ENCODE measurements around the gene MYO9B. TPM values are rescaled to one million over a fixed set of nuclear protein-coding genes. Genes with fewer than 3 reads are reported as not detected.

The MYO9B gene
- total RNA-seq, 1 experiment from 2014 or later, result 79.4 TPM

DNA sequence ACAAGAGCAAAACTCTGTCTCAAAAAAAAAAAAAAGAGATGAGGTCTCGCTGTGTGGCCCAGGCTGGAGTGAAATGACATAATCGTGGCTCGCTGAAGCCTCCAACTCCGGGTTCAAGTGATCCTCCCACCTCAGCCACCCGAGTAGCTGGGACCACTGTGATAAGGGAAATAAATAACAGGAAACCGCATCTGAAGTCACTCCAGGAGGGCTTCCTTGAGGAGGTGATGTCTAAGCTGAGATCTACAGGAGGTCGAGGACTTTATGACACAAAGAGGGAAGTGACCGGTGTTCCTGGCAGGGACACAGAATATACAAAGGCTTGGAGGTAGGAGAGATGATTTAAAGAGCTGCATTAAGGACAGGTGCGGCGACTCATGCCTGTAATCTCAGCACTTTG, 179.1 kb downstream of the MYO9B start:
- Histone ChIP-seq H3K27me3 (ENCODE audit: control insufficient read depth, insufficient read depth, low read length) (no peaks in the 10 kb centered on the region), H3K4me3 (ENCODE audit: low read depth in 2 of 2, low read length in 2 of 2) (no peak overlapping the region), H3K9me3 (ENCODE audit: control insufficient read depth, insufficient read depth, low read depth, low read length) (no peaks in the 10 kb centered on the region), H3K4me1 (ENCODE audit: control insufficient read depth, insufficient read depth, low read length) (peaks cover 1% of the 10 kb centered on the region; the same call in 1 of the 2 replicates), H3K36me3 (ENCODE audit: control insufficient read depth, insufficient read depth, low read length) (no peaks in the 10 kb centered on the region), H3K27ac (ENCODE audit: low read length) (no peak overlapping the region)
- in situ Hi-C loops (cut with HindIII; ENCODE audit: low pct_unique_long_range_greater_than_20kb, low sequenced_read_pairs) (no loop called here), intact Hi-C loops (cut with micrococcal nuclease; ENCODE audit: unreplicated experiment) (no loop called here)
- ATAC-seq (no peak), DNase-seq (ENCODE audit: low read depth, low spot score) (no peak)
- POLR2A ChIA-PET, result no interaction called here
- CTCF ChIA-PET, result no interaction called here
- BruUV-seq (replicated peaks), result no TSS peak
- TF ChIP-seq SIN3A (IDR thresholded peaks at IDR 0.05; ENCODE audit: borderline replicate concordance, insufficient read depth, low read depth, low read length) (no peak), TCF7L2 (IDR thresholded peaks at IDR 0.05; ENCODE audit: low read depth, low read length) (no peak), POLR2AphosphoS5 (IDR thresholded peaks at IDR 0.05; ENCODE audit: low read depth, low read length) (no peak)
- TF ChIP-seq, protein P1, sequence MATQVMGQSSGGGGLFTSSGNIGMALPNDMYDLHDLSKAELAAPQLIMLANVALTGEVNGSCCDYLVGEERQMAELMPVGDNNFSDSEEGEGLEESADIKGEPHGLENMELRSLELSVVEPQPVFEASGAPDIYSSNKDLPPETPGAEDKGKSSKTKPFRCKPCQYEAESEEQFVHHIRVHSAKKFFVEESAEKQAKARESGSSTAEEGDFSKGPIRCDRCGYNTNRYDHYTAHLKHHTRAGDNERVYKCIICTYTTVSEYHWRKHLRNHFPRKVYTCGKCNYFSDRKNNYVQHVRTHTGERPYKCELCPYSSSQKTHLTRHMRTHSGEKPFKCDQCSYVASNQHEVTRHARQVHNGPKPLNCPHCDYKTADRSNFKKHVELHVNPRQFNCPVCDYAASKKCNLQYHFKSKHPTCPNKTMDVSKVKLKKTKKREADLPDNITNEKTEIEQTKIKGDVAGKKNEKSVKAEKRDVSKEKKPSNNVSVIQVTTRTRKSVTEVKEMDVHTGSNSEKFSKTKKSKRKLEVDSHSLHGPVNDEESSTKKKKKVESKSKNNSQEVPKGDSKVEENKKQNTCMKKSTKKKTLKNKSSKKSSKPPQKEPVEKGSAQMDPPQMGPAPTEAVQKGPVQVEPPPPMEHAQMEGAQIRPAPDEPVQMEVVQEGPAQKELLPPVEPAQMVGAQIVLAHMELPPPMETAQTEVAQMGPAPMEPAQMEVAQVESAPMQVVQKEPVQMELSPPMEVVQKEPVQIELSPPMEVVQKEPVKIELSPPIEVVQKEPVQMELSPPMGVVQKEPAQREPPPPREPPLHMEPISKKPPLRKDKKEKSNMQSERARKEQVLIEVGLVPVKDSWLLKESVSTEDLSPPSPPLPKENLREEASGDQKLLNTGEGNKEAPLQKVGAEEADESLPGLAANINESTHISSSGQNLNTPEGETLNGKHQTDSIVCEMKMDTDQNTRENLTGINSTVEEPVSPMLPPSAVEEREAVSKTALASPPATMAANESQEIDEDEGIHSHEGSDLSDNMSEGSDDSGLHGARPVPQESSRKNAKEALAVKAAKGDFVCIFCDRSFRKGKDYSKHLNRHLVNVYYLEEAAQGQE (IDR thresholded peaks at IDR 0.05; ENCODE audit: insufficient read depth in 1 of 2, low read depth in 2 of 2, low read length in 1 of 2), result no peak
- TF ChIP-seq, protein P2, sequence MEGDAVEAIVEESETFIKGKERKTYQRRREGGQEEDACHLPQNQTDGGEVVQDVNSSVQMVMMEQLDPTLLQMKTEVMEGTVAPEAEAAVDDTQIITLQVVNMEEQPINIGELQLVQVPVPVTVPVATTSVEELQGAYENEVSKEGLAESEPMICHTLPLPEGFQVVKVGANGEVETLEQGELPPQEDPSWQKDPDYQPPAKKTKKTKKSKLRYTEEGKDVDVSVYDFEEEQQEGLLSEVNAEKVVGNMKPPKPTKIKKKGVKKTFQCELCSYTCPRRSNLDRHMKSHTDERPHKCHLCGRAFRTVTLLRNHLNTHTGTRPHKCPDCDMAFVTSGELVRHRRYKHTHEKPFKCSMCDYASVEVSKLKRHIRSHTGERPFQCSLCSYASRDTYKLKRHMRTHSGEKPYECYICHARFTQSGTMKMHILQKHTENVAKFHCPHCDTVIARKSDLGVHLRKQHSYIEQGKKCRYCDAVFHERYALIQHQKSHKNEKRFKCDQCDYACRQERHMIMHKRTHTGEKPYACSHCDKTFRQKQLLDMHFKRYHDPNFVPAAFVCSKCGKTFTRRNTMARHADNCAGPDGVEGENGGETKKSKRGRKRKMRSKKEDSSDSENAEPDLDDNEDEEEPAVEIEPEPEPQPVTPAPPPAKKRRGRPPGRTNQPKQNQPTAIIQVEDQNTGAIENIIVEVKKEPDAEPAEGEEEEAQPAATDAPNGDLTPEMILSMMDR (IDR thresholded peaks at IDR 0.05), result no peak

DNA sequence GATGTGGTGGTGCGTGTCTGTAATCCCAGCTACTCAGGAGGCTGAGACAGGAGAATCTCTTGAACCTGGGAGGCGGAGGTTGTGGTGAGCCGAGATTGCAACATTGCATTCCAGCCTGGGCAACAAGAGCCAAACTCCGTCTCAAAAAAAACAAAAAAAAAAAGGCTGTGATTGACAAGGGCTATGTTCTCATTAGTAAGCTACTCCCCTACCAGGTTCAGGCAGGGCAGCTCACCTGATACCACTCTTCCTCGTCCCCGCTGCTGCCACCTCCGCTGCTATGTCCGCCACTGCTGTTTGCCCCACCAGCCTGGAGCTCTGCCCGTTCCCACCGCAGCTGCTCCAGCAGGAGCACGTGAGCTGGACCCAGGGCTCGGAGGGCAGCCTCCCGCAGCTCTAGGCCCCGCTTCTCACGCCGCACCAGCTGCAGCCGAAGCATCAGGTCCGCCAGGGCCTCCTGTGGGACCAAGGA, 179.6 kb downstream of the MYO9B start:
- no peak overlapping the region for H3K27ac ChIP-seq (ENCODE audit: low read length)
- no peaks in the 10 kb centered on the region for H3K4me1 ChIP-seq (ENCODE audit: control insufficient read depth, insufficient read depth, low read length)
- H3K36me3 ChIP-seq (ENCODE audit: control insufficient read depth, insufficient read depth, low read length), result no peaks in the 10 kb centered on the region
- intact Hi-C loops (cut with micrococcal nuclease; ENCODE audit: unreplicated experiment) (no loop called here), in situ Hi-C loops (cut with HindIII; ENCODE audit: low pct_unique_long_range_greater_than_20kb, low sequenced_read_pairs) (no loop called here)
- ATAC-seq, result no peak
- BruUV-seq (replicated peaks), result no TSS peak
- POLR2A ChIA-PET, result no interaction called here
- no peak for TF ChIP-seq SIN3A (IDR thresholded peaks at IDR 0.05; ENCODE audit: borderline replicate concordance, insufficient read depth, low read depth, low read length)
- TF ChIP-seq, protein P2 (IDR thresholded peaks at IDR 0.05), result no peak
- CTCF ChIA-PET, result interaction anchor here (0.7 kb wide), 1 partner anchor 14 kb away, joined by 3 read pairs; no protein-coding TSS in a partner anchor
- H3K4me3 ChIP-seq (ENCODE audit: low read depth in 2 of 2, low read length in 2 of 2), result no peak overlapping the region
- DNase-seq (ENCODE audit: low read depth, low spot score), result no peak
- no peaks in the 10 kb centered on the region for H3K27me3 ChIP-seq (ENCODE audit: control insufficient read depth, insufficient read depth, low read length)
- H3K9me3 ChIP-seq (ENCODE audit: control insufficient read depth, insufficient read depth, low read depth, low read length), result no peaks in the 10 kb centered on the region

All from Panc1 (cell line).